B cell (primary cell): ENCODE measurements around the gene PSEN1. TPM values are rescaled to one million over a fixed set of nuclear protein-coding genes. Genes with fewer than 3 reads are reported as not detected.

ENCODE experiments used
- ATAC-seq: fragments of 200-7000 bp; cut with Tn5 transposase; one replicate; pipeline ENCODE4 v1.10.0; 2021; ENCODE audit warnings: low read depth, mild to moderate bottlenecking, moderate number of reproducible peaks, moderate library complexity
- CTCF ChIA-PET: fragments of 350-600 bp; sonication (Branson Sonifier 250); formaldehyde crosslinking; loops from one replicate; lab custom pipeline; 2021; ENCODE audit warnings: antibody characterized with exemption, inconsistent platforms; lab: Charles Lee
- POLR2A ChIA-PET: fragments of 350-600 bp; sonication (Branson Sonifier 250); formaldehyde crosslinking; loops from one replicate; lab custom pipeline; 2021; ENCODE audit warnings: antibody characterized with exemption; lab: Charles Lee
- DNase-seq: peaks from one replicate; pipeline ENCODE4 v3.0.0; 2013
- H2AFZ ChIP-seq: 2 replicates; pipeline ENCODE4 v1.6.1; 2012; ENCODE audit warnings: mild to moderate bottlenecking, low read depth, low read length; ENCODE audit not compliant: insufficient read depth, poor library complexity, severe bottlenecking
- H3K27ac ChIP-seq, 2 donors: 1 replicate in 1 of 2; 2 replicates in 1 of 2; pipeline ENCODE4 v1.5.1; 2012 to 2013; ENCODE audit warnings: low read length in 2 of 2, mild to moderate bottlenecking in 2 of 2, moderate library complexity in 1 of 2
- H3K27me3 ChIP-seq, 4 experiments: fragments of 200-600 bp in 1 of 4; sonication (generic) in 1 of 4; replicated peaks in 1 of 4; 1 replicate in 2 of 4; 2 replicates in 2 of 4; pipeline versions ENCODE4 v1.6.1 to v1.7.0; 2013 to 2016; ENCODE audit warnings: low read length in 3 of 4, mild to moderate bottlenecking in 2 of 4, mixed read lengths in 1 of 4, moderate library complexity in 1 of 4; ENCODE audit not compliant: insufficient read depth in 4 of 4, control insufficient read depth in 3 of 4; ENCODE audit errors: control extremely low read depth in 1 of 4
- H3K36me3 ChIP-seq, 2 experiments: replicated peaks in 1 of 2; 1 replicate in 1 of 2; 2 replicates in 1 of 2; pipeline versions ENCODE4 v1.6.1 to v1.7.1; 2013; ENCODE audit warnings: low read length in 1 of 2; ENCODE audit not compliant: insufficient read depth in 2 of 2, control insufficient read depth in 1 of 2; ENCODE audit errors: control extremely low read depth in 1 of 2, extremely low read depth in 1 of 2
- H3K4me1 ChIP-seq, 2 donors: fragments of 200-600 bp in 1 of 2; sonication (generic) in 1 of 2; 1 replicate in 1 of 2; 2 replicates in 1 of 2; pipeline versions ENCODE4 v1.5.1 to v1.6.1; 2013 to 2017; ENCODE audit warnings: low read length in 2 of 2; ENCODE audit not compliant: control insufficient read depth in 2 of 2, insufficient read depth in 2 of 2
- H3K4me2 ChIP-seq: replicated peaks from 2 replicates; pipeline ENCODE3; 2012; ENCODE audit warnings: mild to moderate bottlenecking, low read depth, low read length; ENCODE audit not compliant: poor library complexity, severe bottlenecking
- H3K4me3 ChIP-seq, 5 experiments: fragments of 200-600 bp in 1 of 5; sonication (generic) in 1 of 5; 1 replicate in 3 of 5; 2 replicates in 2 of 5; pipeline versions ENCODE4 v1.5.1 to v1.7.0; 2011 to 2016; ENCODE audit warnings: low read length in 4 of 5, mild to moderate bottlenecking in 4 of 5, low read depth in 2 of 5, control low read depth in 1 of 5, moderate library complexity in 1 of 5; ENCODE audit not compliant: insufficient read depth in 1 of 5; ENCODE audit errors: control extremely low read depth in 1 of 5, extremely low read depth in 1 of 5
- H3K79me2 ChIP-seq: fragments of 200-600 bp; sonication (generic); one replicate; pipeline ENCODE4 v1.6.0; 2016; ENCODE audit warnings: low read length; ENCODE audit not compliant: control insufficient read depth, insufficient read depth
- H3K9ac ChIP-seq: fragments of 200-600 bp; sonication (generic); 2 replicates; pipeline ENCODE4 v1.6.1; 2017; ENCODE audit warnings: mild to moderate bottlenecking, low read length, moderate library complexity
- H3K9me3 ChIP-seq, 3 donors: one replicate each; pipeline versions ENCODE4 v1.6.1 to v1.7.1; 2013; ENCODE audit warnings: low read length in 2 of 3; ENCODE audit not compliant: control insufficient read depth in 2 of 3, insufficient read depth in 1 of 3; ENCODE audit errors: control extremely low read depth in 1 of 3
- H4K20me1 ChIP-seq: 2 replicates; pipeline ENCODE4 v1.6.0; 2012; ENCODE audit warnings: mild to moderate bottlenecking, low read length; ENCODE audit not compliant: insufficient read depth, control insufficient read depth, poor library complexity, severe bottlenecking
- H3K27ac Mint-ChIP-seq: one replicate; pipeline ENCODE4 v1.8.0; 2021; ENCODE audit warnings: mixed read lengths
- H3K27me3 Mint-ChIP-seq: one replicate; pipeline ENCODE4 v1.8.0; 2021; ENCODE audit warnings: mixed read lengths
- H3K4me1 Mint-ChIP-seq: one replicate; pipeline ENCODE4 v1.8.0; 2021; ENCODE audit warnings: mixed read lengths
- H3K4me3 Mint-ChIP-seq: one replicate; pipeline ENCODE4 v1.8.0; 2021; ENCODE audit warnings: mixed read lengths
- H3K9me3 Mint-ChIP-seq: one replicate; pipeline ENCODE4 v1.8.0; 2022; ENCODE audit warnings: mixed read lengths; ENCODE audit not compliant: insufficient read depth
- CTCF ChIP-seq: fragments of 200-600 bp; IDR thresholded peaks from one replicate; pipeline ENCODE4 v1.8.0; 2022; ENCODE audit warnings: antibody characterized with exemption, mild to moderate bottlenecking
- EZH2 ChIP-seq: IDR thresholded peaks from 2 replicates; pipeline ENCODE4 v1.6.1; 2012; ENCODE audit warnings: borderline replicate concordance, low read depth, mild to moderate bottlenecking, moderate library complexity, low read length; ENCODE audit not compliant: insufficient read depth, poor library complexity, severe bottlenecking
- WGBS: methylation state at CpG from one replicate; pipeline ENCODE4 v1.1.5; 2013; ENCODE audit warnings: missing lambda C conversion rate; ENCODE audit not compliant: insufficient coverage; 5-methylcytosine and 5-hydroxymethylcytosine counted together
- intact Hi-C: fragments of 100-400 bp; cut with micrococcal nuclease; formaldehyde crosslinking; loops from one replicate; pipeline ENCODE4 v1.10.0; 2022
- polyA plus RNA-seq: library from polyadenylated mRNA; depleted of rRNA; stranded (reverse); fragments of >200 nt; gene quantifications from 2 replicates; pipeline ENCODE4 v1.2.3, GENCODE V29; 2012
- total RNA-seq, 2 donors: library from RNA; stranded (reverse); fragments of 120-200 nt in 1 of 2; gene quantifications; 1 replicate in 1 of 2; 2 replicates in 1 of 2; pipeline versions ENCODE4 v1.2.3 to v1.2.4, GENCODE V29; 2013 to 2022

Gene PSEN1
- total and polyA plus RNA-seq, 2 donors (not counting 1 experiment from before 2014, with no cell fraction given): 10.2 to 75.9 TPM

GRCh38 chr14:73170686-73171085 is 34.4 kb downstream of the PSEN1 start:
- H3K9ac ChIP-seq: no peak overlapping the region
- WGBS: 98% methylated on average over 8 of the region's 11 CpGs
- POLR2A ChIA-PET: no interaction called here
- no peak overlapping the region for H2AFZ ChIP-seq
- Mint-ChIP-seq H3K27ac (no peak overlapping the region), H3K27me3 (no peaks in the 10 kb centered on the region), H3K4me1 (no peaks in the 10 kb centered on the region), H3K9me3 (no peaks in the 10 kb centered on the region), H3K4me3 (no peak overlapping the region)
- no peaks in the 10 kb centered on the region for H3K27me3 ChIP-seq
- H3K27ac ChIP-seq: no peak overlapping the region
- DNase-seq (no peak), ATAC-seq (no peak)
- peaks cover 7 to 84% of the 10 kb centered on the region in 2 experiments for H3K36me3 ChIP-seq
- intact Hi-C loops: no loop called here
- TF ChIP-seq EZH2 (no peak), CTCF (no peak)
- H3K4me2 ChIP-seq: no peak overlapping the region
- no peaks in the 10 kb centered on the region for H3K79me2 ChIP-seq
- CTCF ChIA-PET: interaction anchor here (0.6 kb wide), 1 partner anchor 182 kb away, joined by 3 read pairs; no protein-coding TSS in a partner anchor
- no peak overlapping the region for H3K4me3 ChIP-seq
- no peaks in the 10 kb centered on the region for H3K9me3 ChIP-seq
- H3K4me1 ChIP-seq: no peaks in the 10 kb centered on the region
- no peaks in the 10 kb centered on the region for H4K20me1 ChIP-seq

- Mint-ChIP-seq H3K27ac (no peak overlapping the region), H3K4me1 (no peaks in the 10 kb centered on the region), H3K4me3 (no peak overlapping the region), H3K9me3 (no peaks in the 10 kb centered on the region), H3K27me3 (no peaks in the 10 kb centered on the region)
- ChIA-PET POLR2A (no interaction called here), CTCF (interaction anchor here (1.0 to 2.0 kb wide), 5 partner anchors 15 to 299 kb away, joined by 3 to 32 read pairs (median 4); no protein-coding TSS in a partner anchor)
- Histone ChIP-seq H3K4me3 (no peak overlapping the region), H3K9me3 (no peaks in the 10 kb centered on the region), H3K27me3 (no peaks in the 10 kb centered on the region), H3K36me3 (peaks cover 7 to 89% of the 10 kb centered on the region in 2 experiments), H4K20me1 (no peaks in the 10 kb centered on the region), H3K4me2 (no peak overlapping the region), H3K79me2 (peaks cover 1% of the 10 kb centered on the region), H3K4me1 (no peaks in the 10 kb centered on the region), H3K27ac (no peak overlapping the region), H2AFZ (no peak overlapping the region), H3K9ac (no peak overlapping the region)
- WGBS: 89% methylated on average over 1 of the region's 3 CpGs
- DNase-seq (no peak), ATAC-seq (no peak)
- TF ChIP-seq CTCF: no peak
- TF ChIP-seq EZH2: no peak
- intact Hi-C loops: no loop called here
Observed at GRCh38 chr14:73172500-73172899, 36.2 kb downstream of the PSEN1 start.
